ENCODE measurements around the gene GTSE1. TPM values are rescaled to one million over a fixed set of nuclear protein-coding genes. Genes with fewer than 3 reads are reported as not detected.
A peak's percentile ranks its signal among the peaks of the same experiment; 100 is the strongest.

GTSE1 gene
- total RNA-seq, 1 experiment from 2014 or later = 46.1 TPM

DNA sequence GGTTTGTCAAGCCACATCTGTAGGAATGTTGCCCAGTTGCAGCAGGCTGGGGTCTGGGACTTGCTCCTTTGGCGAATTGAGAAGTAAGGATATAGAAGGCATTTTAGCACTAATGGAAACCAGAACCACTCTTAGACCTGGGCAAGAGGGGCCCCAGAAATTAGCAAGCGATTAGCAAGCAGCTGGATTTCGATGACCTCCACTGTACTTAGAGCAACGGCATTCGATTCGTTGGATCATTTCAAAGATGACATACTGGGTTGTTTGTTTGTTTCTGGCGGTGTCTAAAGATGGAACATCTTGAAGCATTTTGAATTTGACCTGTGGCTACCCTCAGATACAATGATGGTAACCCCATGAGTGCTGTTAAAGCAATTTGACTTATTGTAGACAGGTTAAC lies 45.4 kb upstream of the GTSE1 start:
- Histone ChIP-seq H3K9me2 (ENCODE audit: insufficient read depth) (no peaks in the 10 kb centered on the region), H4K20me1 (ENCODE audit: insufficient read depth) (no peaks in the 10 kb centered on the region), H3K27me3 (ENCODE audit: insufficient read depth, low read length) (no peaks in the 10 kb centered on the region), H3K27ac (ENCODE audit: low read depth, low read length) (peak overlapping the region; percentile 98), H2AFZ (ENCODE audit: low read depth, low read length, poor library complexity, severe bottlenecking) (no peak overlapping the region), H3K4me1 (ENCODE audit: control insufficient read depth in 1 of 2, insufficient read depth in 2 of 2, low read length in 2 of 2) (peaks cover 5 to 20% of the 10 kb centered on the region in 2 experiments; a peak in 3 of 4 replicates), H3K9me3 (ENCODE audit: control insufficient read depth in 1 of 2, insufficient read depth in 1 of 2, low read depth in 1 of 2, low read length in 2 of 2) (no peaks in the 10 kb centered on the region), H3K4me2 (ENCODE audit: low read length) (peak overlapping the region; percentile 99), H3K36me3 (ENCODE audit: control insufficient read depth in 1 of 2, insufficient read depth in 2 of 2, low read length in 2 of 2) (no peaks in the 10 kb centered on the region), H3K79me2 (ENCODE audit: insufficient read depth, low read length) (peaks cover 20% of the 10 kb centered on the region), H3K9ac (ENCODE audit: low read length) (peak overlapping the region; percentile 86), H3K4me3 (replicated peaks in 1 of 2; ENCODE audit: low read depth in 1 of 2, low read length in 2 of 2) (peak overlapping the region; percentile 80 to 90)
- BruUV-seq (replicated peaks) = no TSS peak
- TF ChIP-seq SRF (IDR thresholded peaks at IDR 0.05; ENCODE audit: low read depth) (no peak), POLR2AphosphoS5 (IDR thresholded peaks at IDR 0.05; ENCODE audit: low read depth, low read length) (no peak), POLR2A (IDR thresholded peaks at IDR 0.05; ENCODE audit: borderline replicate concordance, extremely low read depth, insufficient read depth, insufficient read length) (no peak), EZH2 (IDR thresholded peaks at IDR 0.05) (no peak), CBX3 (IDR thresholded peaks at IDR 0.05; ENCODE audit: low read depth) (no peak), YY1 (IDR thresholded peaks at IDR 0.05; ENCODE audit: extremely low read depth, insufficient replicate concordance, low read depth, low read length) (no peak), TCF7L2 (IDR thresholded peaks at IDR 0.05; ENCODE audit: borderline replicate concordance, extremely low read depth, insufficient read depth, insufficient read length) (no peak), EZH2phosphoT487 (IDR thresholded peaks at IDR 0.05; ENCODE audit: borderline replicate concordance) (no peak), SIN3A (IDR thresholded peaks at IDR 0.05; ENCODE audit: low read depth) (no peak), CTCF (IDR thresholded peaks at IDR 0.05 in 2 of 3, conservative IDR thresholded peaks at IDR 0.05 in 1 of 3; ENCODE audit: borderline replicate concordance in 1 of 3, insufficient read depth in 1 of 3, low read depth in 2 of 3, low read length in 2 of 3) (no peak), ZNF274 (IDR thresholded peaks at IDR 0.05; ENCODE audit: low read depth, low read length) (no peak)
- TF ChIP-seq, protein P1, sequence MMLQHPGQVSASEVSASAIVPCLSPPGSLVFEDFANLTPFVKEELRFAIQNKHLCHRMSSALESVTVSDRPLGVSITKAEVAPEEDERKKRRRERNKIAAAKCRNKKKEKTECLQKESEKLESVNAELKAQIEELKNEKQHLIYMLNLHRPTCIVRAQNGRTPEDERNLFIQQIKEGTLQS (IDR thresholded peaks at IDR 0.05) = no peak
- ATAC-seq = no peak
- intact Hi-C loops (cut with micrococcal nuclease) = no loop called here
- CTCF ChIA-PET = no interaction called here
- RAD21 ChIA-PET (ENCODE audit: low non-redundant PET in 1 of 2, low total read pairs in 2 of 2, uncharacterized antibody in 2 of 2, unreplicated experiment in 2 of 2) = no interaction called here
- no peak for DNase-seq (ENCODE audit: low read depth, low spot score)
- POLR2A ChIA-PET = no interaction called here
